GM23338 (cell line): ENCODE measurements around the gene RAD51B. TPM values are rescaled to one million over a fixed set of nuclear protein-coding genes. Genes with fewer than 3 reads are reported as not detected.

Experiments
- ATAC-seq: fragments of 200-7000 bp; cut with Tn5 transposase; 3 replicates; pipeline ENCODE4 v1.9.1; 2020
- DNase-seq: peaks from one replicate; pipeline ENCODE4 v3.0.0-alpha.2; 2015; ENCODE audit warnings: low spot score
- H2AFZ ChIP-seq: fragments of 200-600 bp; sonication (generic); 2 replicates; pipeline ENCODE4 v1.8.0; 2016; ENCODE audit warnings: antibody characterized with exemption, mild to moderate bottlenecking, moderate library complexity
- H3F3A ChIP-seq: fragments of 200-600 bp; sonication (generic); replicated peaks from 2 replicates; pipeline ENCODE4 v1.8.0; 2017; ENCODE audit warnings: antibody characterized with exemption, mixed run types, low read depth
- H3K27ac ChIP-seq: fragments of 200-600 bp; sonication (generic); 2 replicates; pipeline ENCODE4 v1.6.1; 2016; ENCODE audit warnings: low read depth
- H3K27me3 ChIP-seq: fragments of 200-600 bp; sonication (generic); 2 replicates; pipeline ENCODE4 v1.8.0; 2016; ENCODE audit warnings: mild to moderate bottlenecking, mixed run types, moderate library complexity; ENCODE audit not compliant: insufficient read depth
- H3K36me3 ChIP-seq: fragments of 200-600 bp; sonication (generic); 2 replicates; pipeline ENCODE4 v1.8.0; 2016; ENCODE audit warnings: mild to moderate bottlenecking; ENCODE audit not compliant: insufficient read depth
- H3K4me1 ChIP-seq: fragments of 200-600 bp; sonication (generic); 2 replicates; pipeline ENCODE4 v1.8.0; 2016; ENCODE audit warnings: mild to moderate bottlenecking, moderate library complexity; ENCODE audit not compliant: insufficient read depth
- H3K4me2 ChIP-seq: fragments of 200-600 bp; sonication (generic); 2 replicates; pipeline ENCODE4 v1.7.1; 2017; ENCODE audit warnings: mixed run types
- H3K4me3 ChIP-seq: fragments of 200-600 bp; sonication (generic); 2 replicates; pipeline ENCODE4 v1.6.1; 2016; ENCODE audit warnings: mixed run types
- H3K79me2 ChIP-seq: fragments of 200-600 bp; sonication (generic); replicated peaks from 2 replicates; pipeline ENCODE4 v1.8.0; 2017; ENCODE audit warnings: mild to moderate bottlenecking; ENCODE audit not compliant: insufficient read depth
- H3K9me2 ChIP-seq: fragments of 200-600 bp; sonication (generic); 2 replicates; pipeline ENCODE4 v1.8.0; 2017; ENCODE audit not compliant: insufficient read depth
- H4K20me1 ChIP-seq: fragments of 200-600 bp; sonication (generic); replicated peaks from 2 replicates; pipeline ENCODE4 v1.8.0; 2017; ENCODE audit warnings: mild to moderate bottlenecking; ENCODE audit not compliant: insufficient read depth
- H3K27ac Mint-ChIP-seq: 2 replicates; pipeline ENCODE4 v1.8.0; 2020; ENCODE audit warnings: inconsistent platforms, mild to moderate bottlenecking, moderate library complexity, mixed read lengths
- H3K27me3 Mint-ChIP-seq: 3 replicates; pipeline ENCODE4 v1.8.0; 2022; ENCODE audit warnings: low read depth, mild to moderate bottlenecking, moderate library complexity, mixed read lengths, inconsistent platforms; ENCODE audit not compliant: insufficient read depth, poor library complexity
- H3K36me3 Mint-ChIP-seq: 3 replicates; pipeline ENCODE4 v1.8.0; 2021; ENCODE audit warnings: low read depth, mild to moderate bottlenecking, inconsistent platforms, moderate library complexity, mixed read lengths
- H3K4me1 Mint-ChIP-seq: 3 replicates; pipeline ENCODE4 v1.8.0; 2020; ENCODE audit warnings: mild to moderate bottlenecking, inconsistent platforms, mixed read lengths
- H3K4me3 Mint-ChIP-seq: 3 replicates; pipeline ENCODE4 v1.8.0; 2021; ENCODE audit warnings: moderate library complexity, mild to moderate bottlenecking, inconsistent platforms, mixed read lengths
- H3K9me3 Mint-ChIP-seq: 3 replicates; pipeline ENCODE4 v1.8.0; 2020; ENCODE audit warnings: moderate library complexity, mild to moderate bottlenecking, inconsistent platforms, mixed read lengths
- CREB1 ChIP-seq: fragments of 250-450 bp; sonication (Bioruptor Pico); IDR thresholded peaks from 2 replicates; pipeline ENCODE4 v1.5.0; 2020; ENCODE audit warnings: low read depth, mild to moderate bottlenecking, moderate library complexity
- CTCF ChIP-seq, 2 experiments: fragments of 200-600 bp in 1 of 2; sonication (generic) in 1 of 2; conservative IDR thresholded peaks; 2 replicates each; pipeline versions ENCODE4 v1.5.1 to v1.6.1; 2016 to 2017; ENCODE audit warnings: antibody characterized with exemption in 2 of 2, low read depth in 2 of 2, mild to moderate bottlenecking in 2 of 2, moderate library complexity in 1 of 2
- EZH2 ChIP-seq: fragments of 200-600 bp; sonication (generic); IDR thresholded peaks from one replicate; pipeline ENCODE4 v1.8.0; 2017; ENCODE audit warnings: antibody characterized with exemption, mild to moderate bottlenecking, low read depth; ENCODE audit not compliant: unreplicated experiment
- EZH2phosphoT487 ChIP-seq: fragments of 200-600 bp; sonication (generic); IDR thresholded peaks from one replicate; pipeline ENCODE4 v1.8.1; 2018; ENCODE audit warnings: antibody characterized with exemption; ENCODE audit not compliant: unreplicated experiment
- JUNB ChIP-seq: IDR thresholded peaks from one replicate; pipeline ENCODE4 v1.6.1; 2016; ENCODE audit warnings: antibody characterized with exemption; ENCODE audit not compliant: unreplicated experiment
- NANOG ChIP-seq: IDR thresholded peaks from 2 replicates; pipeline ENCODE4 v1.6.1; 2016; ENCODE audit warnings: antibody characterized with exemption, borderline replicate concordance
- POLR2AphosphoS5 ChIP-seq: IDR thresholded peaks from 2 replicates; pipeline ENCODE4 v1.6.1; 2016; ENCODE audit warnings: antibody characterized with exemption, low read depth
- REST ChIP-seq: IDR thresholded peaks from one replicate; pipeline ENCODE4 v1.6.1; 2018; ENCODE audit warnings: antibody characterized with exemption; ENCODE audit not compliant: unreplicated experiment
- STAT1 ChIP-seq: IDR thresholded peaks from one replicate; pipeline ENCODE4 v1.6.1; 2016; ENCODE audit warnings: antibody characterized with exemption; ENCODE audit not compliant: unreplicated experiment
- ZNF114 ChIP-seq: fragments of 250-450 bp; sonication (Bioruptor Pico); IDR thresholded peaks from 2 replicates; pipeline ENCODE4 v1.5.0; 2020; ENCODE audit warnings: mild to moderate bottlenecking, moderate library complexity
- ZNF331 ChIP-seq: fragments of 250-450 bp; sonication (Bioruptor Pico); IDR thresholded peaks from 2 replicates; pipeline ENCODE4 v1.5.0; 2020; ENCODE audit warnings: low read depth, mild to moderate bottlenecking, moderate library complexity
- polyA plus RNA-seq: library from polyadenylated mRNA; unstranded; fragments of >200 nt; fragmentation: Nextera tagmentation; extraction: Ambion mirVana; gene quantifications from 2 replicates; pipeline ENCODE4 v1.2.1, GENCODE V29; 2016
- total RNA-seq: library from RNA; depleted of rRNA; stranded (reverse); fragments of >200 nt; shearing (Covaris generic); gene quantifications from 2 replicates; pipeline ENCODE4 v1.2.3, GENCODE V29; 2014
- TF ChIP-seq, protein P1 (sequence below): IDR thresholded peaks from 2 replicates; pipeline ENCODE4 v1.6.1; 2016; ENCODE audit warnings: antibody characterized with exemption

The RAD51B gene
- total and polyA plus RNA-seq, 2 experiments from 2014 or later: 15.7 to 29.1 TPM

- no peak for TF ChIP-seq CTCF (conservative IDR thresholded peaks at IDR 0.05; ENCODE audit: low read depth in 2 of 2)
- TF ChIP-seq ZNF331 (CRISPR knock-in tag): no peak
- no peak for TF ChIP-seq EZH2phosphoT487
- no peak for TF ChIP-seq POLR2AphosphoS5
- TF ChIP-seq STAT1: no peak
- no peak for TF ChIP-seq NANOG
- TF ChIP-seq CREB1 (CRISPR knock-in tag): no peak
- no peak for TF ChIP-seq ZNF114
- TF ChIP-seq REST: no peak
- TF ChIP-seq EZH2: no peak
Observed at GRCh38 chr14:68106456-68106855, 286.9 kb downstream of the RAD51B start (continued).

GRCh38 chr14:68106905-68107304, 287.3 kb downstream of the RAD51B start:
- no peaks in the 10 kb centered on the region for H3K27me3 Mint-ChIP-seq
- H3K27ac Mint-ChIP-seq: no peak overlapping the region
- Histone ChIP-seq H3K79me2 (no peaks in the 10 kb centered on the region), H4K20me1 (no peaks in the 10 kb centered on the region), H3K27me3 (no peaks in the 10 kb centered on the region), H2AFZ (no peak overlapping the region), H3K4me1 (peaks cover 34% of the 10 kb centered on the region), H3K4me3 (no peak overlapping the region), H3K36me3 (peaks cover 7% of the 10 kb centered on the region; the same call in 1 of the 2 replicates), H3K4me2 (no peak overlapping the region), H3K9me2 (no peaks in the 10 kb centered on the region), H3F3A (no peaks in the 10 kb centered on the region), H3K27ac (no peak overlapping the region)
- H3K36me3 Mint-ChIP-seq: peaks cover 10% of the 10 kb centered on the region
- peaks cover 16% of the 10 kb centered on the region for H3K9me3 Mint-ChIP-seq
- DNase-seq (no peak), ATAC-seq (no peak)
- no peak overlapping the region for H3K4me3 Mint-ChIP-seq
- H3K4me1 Mint-ChIP-seq: peaks cover 17% of the 10 kb centered on the region; the same call in 2 of the 3 replicates
- no peak for TF ChIP-seq CTCF (conservative IDR thresholded peaks at IDR 0.05; ENCODE audit: low read depth in 2 of 2)
- TF ChIP-seq POLR2AphosphoS5: no peak
- TF ChIP-seq, protein P1, sequence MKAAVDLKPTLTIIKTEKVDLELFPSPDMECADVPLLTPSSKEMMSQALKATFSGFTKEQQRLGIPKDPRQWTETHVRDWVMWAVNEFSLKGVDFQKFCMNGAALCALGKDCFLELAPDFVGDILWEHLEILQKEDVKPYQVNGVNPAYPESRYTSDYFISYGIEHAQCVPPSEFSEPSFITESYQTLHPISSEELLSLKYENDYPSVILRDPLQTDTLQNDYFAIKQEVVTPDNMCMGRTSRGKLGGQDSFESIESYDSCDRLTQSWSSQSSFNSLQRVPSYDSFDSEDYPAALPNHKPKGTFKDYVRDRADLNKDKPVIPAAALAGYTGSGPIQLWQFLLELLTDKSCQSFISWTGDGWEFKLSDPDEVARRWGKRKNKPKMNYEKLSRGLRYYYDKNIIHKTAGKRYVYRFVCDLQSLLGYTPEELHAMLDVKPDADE: no peak
- TF ChIP-seq CREB1 (CRISPR knock-in tag): no peak
- no peak for TF ChIP-seq JUNB
